HK-2 (cell line): ENCODE measurements around the gene LDB3.

Experiments used
- DNase-seq: peaks from one replicate; pipeline ENCODE4 v3.0.0-alpha.2; 2018; ENCODE audit not compliant: unreplicated experiment

LDB3 gene

GRCh38 chr10:86664341-86665217, 3.7 kb upstream of the LDB3 start:
- DNase-seq, result no peak

GRCh38 chr10:86665218-86665607, 3.1 kb upstream of the LDB3 start:
- no peak for DNase-seq

- DNase-seq, result no peak
Measured at GRCh38 chr10:86665868-86666267, 2.4 kb upstream of the LDB3 start.

GRCh38 chr10:86666538-86666937, 1.8 kb upstream of the LDB3 start:
- no peak for DNase-seq

- DNase-seq, result no peak
Measured at GRCh38 chr10:86667421-86668181, 710 bp upstream of the LDB3 start.

GRCh38 chr10:86670290-86670811, 2.0 kb downstream of the LDB3 start:
- DNase-seq, result no peak

- no peak for DNase-seq
Measured at GRCh38 chr10:86670876-86671275, 2.6 kb downstream of the LDB3 start.

GRCh38 chr10:86671419-86671818, 3.1 kb downstream of the LDB3 start:
- no peak for DNase-seq

- DNase-seq, result no peak
Measured at GRCh38 chr10:86671985-86672710, 3.8 kb downstream of the LDB3 start.

- DNase-seq, result no peak
Measured at GRCh38 chr10:86673216-86673826, 5.0 kb downstream of the LDB3 start.

GRCh38 chr10:86673827-86674581, 5.7 kb downstream of the LDB3 start:
- DNase-seq, result no peak

- no peak for DNase-seq
Measured at GRCh38 chr10:86674912-86675311, 6.6 kb downstream of the LDB3 start.

GRCh38 chr10:86677374-86677773, 9.1 kb downstream of the LDB3 start:
- DNase-seq, result no peak

GRCh38 chr10:86678999-86679792, 10.9 kb downstream of the LDB3 start:
- DNase-seq, result no peak

GRCh38 chr10:86681047-86681446, 12.7 kb downstream of the LDB3 start:
- DNase-seq, result no peak

- DNase-seq, result no peak
Measured at GRCh38 chr10:86681722-86682386, 13.5 kb downstream of the LDB3 start.

- no peak for DNase-seq
Measured at GRCh38 chr10:86682675-86683074, 14.4 kb downstream of the LDB3 start.

GRCh38 chr10:86684331-86685097, 16.2 kb downstream of the LDB3 start:
- peak; percentile 41 for DNase-seq

- no peak for DNase-seq
Measured at GRCh38 chr10:86685416-86685815, 17.1 kb downstream of the LDB3 start.
